Neural progenitor cell (in vitro differentiated cells): ENCODE results near the gene JAG2. TPM values are rescaled to one million over a fixed set of nuclear protein-coding genes. Genes with fewer than 3 reads are reported as not detected.

Source experiments
- DNase-seq: peaks from one replicate; pipeline ENCODE4 v3.0.0-alpha.2; 2016; ENCODE audit warnings: low spot score
- H2AFZ ChIP-seq: fragments of 200-600 bp; sonication (generic); replicated peaks from 2 replicates; pipeline ENCODE4 v1.6.1; 2016; ENCODE audit warnings: antibody characterized with exemption
- H3F3A ChIP-seq: fragments of 200-600 bp; sonication (generic); 2 replicates; pipeline ENCODE4 v1.6.1; 2016; ENCODE audit warnings: antibody characterized with exemption, low read depth
- H3K27ac ChIP-seq: fragments of 200-600 bp; sonication (generic); 2 replicates; pipeline ENCODE4 v1.5.1; 2016; ENCODE audit warnings: mild to moderate bottlenecking
- H3K27me3 ChIP-seq: fragments of 200-600 bp; sonication (generic); 2 replicates; pipeline ENCODE4 v1.6.1; 2016; ENCODE audit warnings: mild to moderate bottlenecking, moderate library complexity
- H3K36me3 ChIP-seq: fragments of 200-600 bp; sonication (generic); 2 replicates; pipeline ENCODE4 v1.5.1; 2016
- H3K4me1 ChIP-seq: fragments of 200-600 bp; sonication (generic); 2 replicates; pipeline ENCODE4 v1.6.1; 2016; ENCODE audit warnings: mixed run types
- H3K4me2 ChIP-seq: fragments of 200-600 bp; sonication (generic); 2 replicates; pipeline ENCODE4 v1.6.1; 2016
- H3K4me3 ChIP-seq: fragments of 200-600 bp; sonication (generic); 2 replicates; pipeline ENCODE4 v1.5.1; 2016
- H3K79me2 ChIP-seq: fragments of 200-600 bp; sonication (generic); 2 replicates; pipeline ENCODE4 v1.6.1; 2016; ENCODE audit warnings: low read depth
- H3K9ac ChIP-seq: fragments of 200-600 bp; sonication (generic); 2 replicates; pipeline ENCODE4 v1.6.1; 2016
- H3K9me3 ChIP-seq: fragments of 200-600 bp; sonication (generic); 2 replicates; pipeline ENCODE4 v1.5.1; 2016; ENCODE audit warnings: low read depth
- H4K20me1 ChIP-seq: fragments of 200-600 bp; sonication (generic); 2 replicates; pipeline ENCODE4 v1.6.1; 2016; ENCODE audit warnings: low read depth
- H3K27ac Mint-ChIP-seq: 3 replicates; pipeline ENCODE4 v1.8.0; 2021; ENCODE audit warnings: mixed read lengths
- H3K27me3 Mint-ChIP-seq: 2 replicates; pipeline ENCODE4 v1.8.0; 2022; ENCODE audit warnings: low read depth, mild to moderate bottlenecking, inconsistent platforms, moderate library complexity, mixed read lengths; ENCODE audit not compliant: insufficient read depth
- H3K36me3 Mint-ChIP-seq: 3 replicates; pipeline ENCODE4 v1.8.0; 2021; ENCODE audit warnings: mixed read lengths
- H3K4me1 Mint-ChIP-seq: 3 replicates; pipeline ENCODE4 v1.8.0; 2021; ENCODE audit warnings: mixed read lengths
- H3K4me3 Mint-ChIP-seq: 3 replicates; pipeline ENCODE4 v1.8.0; 2021; ENCODE audit warnings: mild to moderate bottlenecking, moderate library complexity, mixed read lengths
- H3K9me3 Mint-ChIP-seq: 3 replicates; pipeline ENCODE4 v1.8.0; 2020; ENCODE audit warnings: mixed read lengths
- EZH2 ChIP-seq: fragments of 200-600 bp; sonication (generic); IDR thresholded peaks from 2 replicates; pipeline ENCODE4 v1.6.1; 2017; ENCODE audit warnings: antibody characterized with exemption, mild to moderate bottlenecking, moderate library complexity
- EZH2phosphoT487 ChIP-seq: fragments of 200-600 bp; sonication (generic); IDR thresholded peaks from 2 replicates; pipeline ENCODE4 v1.6.1; 2017; ENCODE audit warnings: antibody characterized with exemption
- total RNA-seq: library from RNA; depleted of rRNA; stranded (reverse); fragments of >200 nt; gene quantifications from 2 replicates; pipeline ENCODE4 v1.2.3, GENCODE V29; 2015; ENCODE audit warnings: low replicate concordance
- TF ChIP-seq, protein P1 (sequence below): fragments of 200-600 bp; sonication (generic); IDR thresholded peaks from 2 replicates; pipeline ENCODE4 v1.5.1; 2017; ENCODE audit warnings: antibody characterized with exemption, mild to moderate bottlenecking

JAG2 gene
- total RNA-seq, 1 donor from 2014 or later: 2.1 TPM

DNA sequence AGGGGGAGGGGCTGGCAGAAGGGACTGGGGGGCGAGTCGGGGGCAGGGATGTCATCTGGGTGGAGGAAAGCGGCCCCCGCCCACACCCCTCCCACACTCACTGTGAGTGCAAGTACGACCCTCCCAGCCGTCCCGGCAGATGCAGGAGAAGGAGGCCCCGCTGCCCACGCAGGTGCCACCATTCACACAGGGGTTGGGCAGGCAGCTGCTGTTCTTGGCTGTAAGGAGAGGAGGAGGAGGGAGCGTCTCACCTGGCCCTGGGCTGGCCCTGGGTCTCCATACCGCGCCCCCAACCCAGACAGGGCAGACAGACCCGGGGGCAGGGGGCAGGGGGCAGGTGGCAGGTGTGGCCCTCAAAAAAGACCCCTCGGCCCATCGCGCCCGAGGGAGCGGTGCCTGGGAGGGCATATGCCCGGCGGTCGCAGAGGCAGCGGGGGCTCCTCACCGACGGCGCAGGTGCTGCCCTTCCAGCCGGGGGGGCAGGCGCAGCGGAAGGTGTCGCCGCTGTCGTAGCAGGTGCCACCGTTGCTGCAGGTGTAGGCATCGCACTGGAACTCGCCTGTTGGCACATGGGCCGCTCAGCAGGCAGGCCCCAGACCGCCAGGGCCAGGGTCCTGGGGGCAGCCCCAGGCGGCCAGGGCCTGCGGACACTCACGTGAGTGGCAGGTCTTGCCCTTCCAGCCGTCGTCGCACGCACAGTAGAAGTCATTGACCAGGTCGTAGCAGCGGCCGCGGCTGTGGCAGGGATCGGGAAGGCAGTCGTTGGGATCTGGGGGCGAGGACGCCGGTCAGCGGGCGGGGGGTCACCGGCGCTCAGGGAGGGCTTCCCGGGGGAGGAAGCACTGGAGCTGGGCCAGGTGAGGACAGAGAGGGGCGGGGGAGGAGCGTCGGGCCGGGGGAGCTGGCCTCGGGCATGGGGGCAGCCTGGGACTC, 20.6 kb downstream of the JAG2 start:
- Mint-ChIP-seq H3K36me3 (no peaks in the 10 kb centered on the region), H3K9me3 (no peaks in the 10 kb centered on the region), H3K27ac (no peak overlapping the region), H3K4me1 (no peaks in the 10 kb centered on the region), H3K27me3 (peaks cover 2% of the 10 kb centered on the region), H3K4me3 (no peak overlapping the region)
- Histone ChIP-seq H3K9ac (no peak overlapping the region), H3K4me3 (no peak overlapping the region), H4K20me1 (no peaks in the 10 kb centered on the region), H3F3A (no peaks in the 10 kb centered on the region), H3K79me2 (no peaks in the 10 kb centered on the region), H3K4me2 (no peak overlapping the region), H3K27ac (no peak overlapping the region), H2AFZ (no peak overlapping the region), H3K9me3 (no peaks in the 10 kb centered on the region), H3K4me1 (no peaks in the 10 kb centered on the region), H3K27me3 (no peaks in the 10 kb centered on the region), H3K36me3 (no peaks in the 10 kb centered on the region)
- TF ChIP-seq EZH2phosphoT487 (no peak), EZH2 (no peak)
- TF ChIP-seq, protein P1, sequence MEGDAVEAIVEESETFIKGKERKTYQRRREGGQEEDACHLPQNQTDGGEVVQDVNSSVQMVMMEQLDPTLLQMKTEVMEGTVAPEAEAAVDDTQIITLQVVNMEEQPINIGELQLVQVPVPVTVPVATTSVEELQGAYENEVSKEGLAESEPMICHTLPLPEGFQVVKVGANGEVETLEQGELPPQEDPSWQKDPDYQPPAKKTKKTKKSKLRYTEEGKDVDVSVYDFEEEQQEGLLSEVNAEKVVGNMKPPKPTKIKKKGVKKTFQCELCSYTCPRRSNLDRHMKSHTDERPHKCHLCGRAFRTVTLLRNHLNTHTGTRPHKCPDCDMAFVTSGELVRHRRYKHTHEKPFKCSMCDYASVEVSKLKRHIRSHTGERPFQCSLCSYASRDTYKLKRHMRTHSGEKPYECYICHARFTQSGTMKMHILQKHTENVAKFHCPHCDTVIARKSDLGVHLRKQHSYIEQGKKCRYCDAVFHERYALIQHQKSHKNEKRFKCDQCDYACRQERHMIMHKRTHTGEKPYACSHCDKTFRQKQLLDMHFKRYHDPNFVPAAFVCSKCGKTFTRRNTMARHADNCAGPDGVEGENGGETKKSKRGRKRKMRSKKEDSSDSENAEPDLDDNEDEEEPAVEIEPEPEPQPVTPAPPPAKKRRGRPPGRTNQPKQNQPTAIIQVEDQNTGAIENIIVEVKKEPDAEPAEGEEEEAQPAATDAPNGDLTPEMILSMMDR: no peak
- DNase-seq: no peak

GRCh38 chr14:105146976-105147635, 21.5 kb downstream of the JAG2 start:
- H2AFZ ChIP-seq: no peak overlapping the region
- peaks cover 2% of the 10 kb centered on the region for H3K36me3 Mint-ChIP-seq
- DNase-seq: no peak
- H3K4me1 ChIP-seq: no peaks in the 10 kb centered on the region
- H3K27me3 Mint-ChIP-seq: peaks cover 2% of the 10 kb centered on the region
- H3K79me2 ChIP-seq: no peaks in the 10 kb centered on the region
- H4K20me1 ChIP-seq: no peaks in the 10 kb centered on the region
- TF ChIP-seq EZH2phosphoT487 (no peak), EZH2 (no peak)
- TF ChIP-seq, protein P1: no peak
- no peaks in the 10 kb centered on the region for H3F3A ChIP-seq
- no peaks in the 10 kb centered on the region for H3K27me3 ChIP-seq
- no peak overlapping the region for H3K4me2 ChIP-seq
- no peaks in the 10 kb centered on the region for H3K9me3 ChIP-seq
- H3K4me1 Mint-ChIP-seq: no peaks in the 10 kb centered on the region
- H3K9me3 Mint-ChIP-seq: peaks cover 3% of the 10 kb centered on the region
- H3K4me3 Mint-ChIP-seq: no peak overlapping the region
- no peak overlapping the region for H3K4me3 ChIP-seq
- no peak overlapping the region for H3K27ac ChIP-seq
- no peaks in the 10 kb centered on the region for H3K36me3 ChIP-seq
- H3K27ac Mint-ChIP-seq: no peak overlapping the region
- no peak overlapping the region for H3K9ac ChIP-seq

GRCh38 chr14:105146181-105146975, 22.2 kb downstream of the JAG2 start:
- H3K27ac Mint-ChIP-seq: no peak overlapping the region

More at GRCh38 chr14:105146181-105146975, 22.2 kb downstream of the JAG2 start:
- H3K9me3 Mint-ChIP-seq: peaks cover 6% of the 10 kb centered on the region
- no peak overlapping the region for H3K27ac ChIP-seq
- no peaks in the 10 kb centered on the region for H3K79me2 ChIP-seq
- no peak overlapping the region for H3K4me3 Mint-ChIP-seq
- no peaks in the 10 kb centered on the region for H3K36me3 ChIP-seq
- H3K27me3 Mint-ChIP-seq: peaks cover 2% of the 10 kb centered on the region
- no peaks in the 10 kb centered on the region for H3K27me3 ChIP-seq
- no peak for TF ChIP-seq EZH2phosphoT487
- H3K9ac ChIP-seq: no peak overlapping the region
- H3K9me3 ChIP-seq: no peaks in the 10 kb centered on the region
- H3K4me1 ChIP-seq: no peaks in the 10 kb centered on the region
- H2AFZ ChIP-seq: no peak overlapping the region
- H3K4me3 ChIP-seq: no peak overlapping the region
- no peak for DNase-seq
- H3K36me3 Mint-ChIP-seq: peaks cover 4% of the 10 kb centered on the region
- H3K4me2 ChIP-seq: no peak overlapping the region
- H3F3A ChIP-seq: no peaks in the 10 kb centered on the region
- no peaks in the 10 kb centered on the region for H4K20me1 ChIP-seq
- no peaks in the 10 kb centered on the region for H3K4me1 Mint-ChIP-seq
